Islet of Langerhans (tissue), 1 donor: ENCODE measurements around the gene AAK1.

Source experiments
- FAIRE-seq: peaks from one replicate; lab custom pipeline; 2011; peaks lifted over from hg19 to GRCh38; lab: Jason Lieb, UNC

Gene AAK1

DNA sequence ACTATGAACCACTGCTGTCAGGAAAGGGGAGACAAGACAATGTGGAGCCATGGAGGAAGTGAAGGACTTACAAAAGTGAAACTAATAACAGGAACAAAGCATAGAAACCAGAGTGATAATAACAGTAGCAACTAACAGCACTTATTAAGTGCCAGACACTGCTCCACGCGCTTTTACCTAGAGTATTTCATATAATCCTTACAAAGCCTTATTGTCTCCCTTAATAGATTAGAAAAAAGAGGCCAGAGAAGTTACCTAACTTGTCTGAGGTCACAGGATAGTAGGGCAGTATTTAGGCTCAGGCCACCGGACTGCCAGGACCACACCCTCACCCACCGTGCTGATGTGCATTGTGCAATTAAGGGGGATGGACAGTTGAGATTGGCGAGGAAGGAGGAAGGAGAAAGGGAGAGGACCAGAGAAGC, 107.7 kb downstream of the AAK1 start:
- no peak for FAIRE-seq

DNA sequence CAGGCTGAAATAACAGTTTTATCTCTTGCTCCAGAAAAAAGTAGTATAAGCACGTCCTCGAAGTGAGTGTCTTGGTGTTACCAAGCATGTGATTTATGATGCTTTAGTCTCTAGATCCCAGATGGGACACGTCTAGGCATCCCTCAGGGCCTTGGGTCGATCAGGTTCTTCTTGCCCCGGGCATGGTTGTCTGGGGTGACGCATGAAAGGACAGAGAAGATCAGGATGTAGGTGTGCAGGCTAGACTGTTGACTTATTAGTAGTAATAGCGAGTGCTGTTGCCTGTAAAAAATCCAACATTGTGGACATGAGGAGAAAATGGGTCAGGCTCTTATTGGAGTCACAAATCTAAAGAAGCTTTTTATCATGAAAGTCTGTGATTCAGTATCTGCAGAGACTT, 112.4 kb downstream of the AAK1 start:
- peak; percentile 58 for FAIRE-seq

GRCh38 chr2:69529480-69529879, 114.1 kb downstream of the AAK1 start:
- FAIRE-seq = no peak

DNA sequence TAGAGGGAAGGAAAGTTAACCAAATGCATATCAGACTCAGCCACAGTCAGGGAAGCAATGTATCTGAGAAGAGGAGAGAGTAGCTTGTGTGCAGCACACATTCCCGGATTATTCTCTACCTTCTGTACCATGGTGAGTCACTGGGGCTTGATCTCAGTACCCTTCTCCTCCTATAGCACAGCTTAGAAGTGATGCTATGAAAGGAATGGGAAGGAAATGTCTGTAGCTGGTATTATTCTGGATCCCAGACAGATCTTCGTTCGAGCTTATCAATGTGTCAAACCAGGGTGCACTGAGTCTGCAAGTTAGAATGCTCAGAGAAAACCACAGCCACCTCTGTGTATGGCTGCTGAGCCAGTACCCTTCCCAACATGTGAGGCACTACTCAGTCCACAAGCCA, 118.3 kb downstream of the AAK1 start:
- no peak for FAIRE-seq

- FAIRE-seq = no peak
Observed at GRCh38 chr2:69524799-69525198, 118.7 kb downstream of the AAK1 start.

GRCh38 chr2:69521747-69522146, 121.8 kb downstream of the AAK1 start:
- FAIRE-seq = no peak

DNA sequence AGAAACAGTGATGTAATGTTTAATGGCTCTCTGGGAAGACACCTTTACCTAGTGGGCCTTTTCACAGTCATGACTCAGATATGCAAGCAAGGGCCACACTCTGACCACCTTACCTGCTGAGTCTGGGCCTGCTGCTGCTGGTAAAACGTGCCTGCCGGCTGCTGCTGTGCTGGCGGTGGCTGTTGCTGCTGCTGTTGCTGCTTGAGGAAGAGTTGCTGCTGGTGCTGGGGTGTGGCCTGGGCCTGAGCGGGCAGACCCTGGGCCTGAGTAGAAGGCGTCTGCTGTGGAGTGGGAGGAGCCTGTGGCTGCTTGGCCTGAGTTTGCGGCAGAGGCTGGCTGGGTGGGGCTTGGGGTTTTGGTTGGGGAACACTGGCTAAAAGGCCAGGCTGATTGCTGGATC, 124.7 kb downstream of the AAK1 start:
- no peak for FAIRE-seq

DNA sequence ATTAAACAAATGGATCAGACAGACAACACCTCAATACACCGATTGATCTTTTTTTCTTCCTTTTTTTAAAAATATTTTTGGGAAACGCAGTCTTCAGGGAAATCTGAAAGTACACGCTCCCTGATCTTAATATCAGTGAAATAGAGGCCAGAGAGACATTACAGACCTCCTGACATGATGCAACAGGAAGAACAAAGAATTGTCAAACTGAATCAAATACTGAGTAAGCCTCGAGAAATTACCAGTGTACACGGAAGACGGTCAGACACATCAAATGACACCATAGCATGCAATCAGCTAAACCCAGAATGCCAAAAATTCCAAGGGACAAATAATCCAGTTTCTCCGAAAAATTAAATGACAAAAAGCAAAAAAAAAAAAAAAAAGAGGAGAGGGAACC, 126.1 kb downstream of the AAK1 start:
- no peak for FAIRE-seq

DNA sequence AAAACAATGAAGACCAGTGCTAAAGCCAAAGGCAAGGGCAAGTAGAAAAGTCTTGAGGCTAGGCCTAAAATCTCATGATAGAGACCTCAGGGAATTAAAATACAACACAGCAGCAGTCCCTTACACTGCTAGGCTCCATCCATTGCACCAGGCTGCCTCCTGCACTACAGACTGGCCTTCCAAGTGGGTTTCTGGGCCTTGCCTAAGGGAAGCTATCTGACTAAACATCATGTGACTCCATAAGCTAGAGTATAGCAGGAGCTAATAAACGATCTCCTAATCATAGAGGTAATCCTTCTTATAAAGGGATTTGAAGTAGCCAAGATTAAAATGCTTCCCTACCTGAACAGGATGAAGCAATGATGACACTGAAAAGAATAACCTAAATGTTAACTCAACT, 128.7 kb downstream of the AAK1 start:
- FAIRE-seq = no peak

- no peak for FAIRE-seq
Observed at GRCh38 chr2:69514406-69514805, 129.1 kb downstream of the AAK1 start.

DNA sequence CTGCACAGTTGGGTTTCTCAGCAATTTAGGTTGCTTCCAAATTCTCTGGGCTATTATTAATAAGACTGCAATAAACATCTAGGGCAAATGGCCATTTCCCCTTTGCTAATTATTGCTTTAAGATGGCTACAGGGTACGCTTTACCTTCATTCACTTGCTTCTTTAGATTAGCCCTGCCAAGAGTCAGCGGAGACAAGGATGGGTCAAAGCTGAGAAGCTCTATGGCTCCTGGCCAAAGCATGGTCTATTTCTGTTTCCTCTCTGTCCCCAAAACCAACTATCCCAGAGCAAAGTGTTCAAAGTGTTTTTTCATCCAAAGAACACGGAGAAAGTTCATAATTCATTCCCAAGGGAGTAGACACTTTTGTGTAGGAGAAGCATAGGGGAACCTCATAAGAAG, 131.1 kb downstream of the AAK1 start:
- no peak for FAIRE-seq

DNA sequence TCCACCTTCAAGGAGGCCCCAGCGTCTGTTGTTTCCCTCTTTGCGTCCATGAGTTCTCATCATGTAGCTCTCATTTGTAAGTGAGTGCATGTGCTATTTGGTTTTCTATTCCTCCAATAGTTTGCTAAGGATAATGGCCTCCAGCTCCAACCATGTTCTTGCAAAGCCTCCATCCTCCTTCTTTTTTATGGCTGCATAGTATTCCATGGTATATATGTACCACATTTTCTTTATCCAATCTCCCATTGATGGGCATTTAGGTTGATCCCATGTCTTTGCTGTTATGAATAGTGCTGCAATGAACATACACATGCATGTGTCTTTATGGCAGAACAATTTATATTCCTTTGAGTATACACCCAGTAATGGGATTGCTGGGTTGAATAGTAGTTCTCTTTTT, 133.3 kb downstream of the AAK1 start:
- no peak for FAIRE-seq

DNA sequence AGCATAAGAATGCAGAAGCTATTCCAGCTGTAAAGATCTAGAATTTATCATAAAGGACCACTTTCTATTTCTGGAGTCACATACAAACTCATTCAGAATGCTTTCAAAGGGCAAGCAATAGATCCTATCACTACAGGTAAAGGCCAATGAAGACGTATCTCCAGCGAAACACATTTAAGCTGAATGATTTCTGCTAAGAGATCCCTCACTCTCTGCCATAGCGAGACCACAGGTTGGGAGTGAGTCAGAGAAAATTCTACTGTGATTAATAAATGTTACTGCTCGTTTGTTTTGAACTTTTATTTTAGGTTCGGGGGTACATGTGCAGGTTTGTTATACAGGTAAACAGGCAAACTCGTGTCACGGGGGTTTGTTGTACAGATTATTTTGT, 133.8 kb downstream of the AAK1 start:
- FAIRE-seq = no peak

DNA sequence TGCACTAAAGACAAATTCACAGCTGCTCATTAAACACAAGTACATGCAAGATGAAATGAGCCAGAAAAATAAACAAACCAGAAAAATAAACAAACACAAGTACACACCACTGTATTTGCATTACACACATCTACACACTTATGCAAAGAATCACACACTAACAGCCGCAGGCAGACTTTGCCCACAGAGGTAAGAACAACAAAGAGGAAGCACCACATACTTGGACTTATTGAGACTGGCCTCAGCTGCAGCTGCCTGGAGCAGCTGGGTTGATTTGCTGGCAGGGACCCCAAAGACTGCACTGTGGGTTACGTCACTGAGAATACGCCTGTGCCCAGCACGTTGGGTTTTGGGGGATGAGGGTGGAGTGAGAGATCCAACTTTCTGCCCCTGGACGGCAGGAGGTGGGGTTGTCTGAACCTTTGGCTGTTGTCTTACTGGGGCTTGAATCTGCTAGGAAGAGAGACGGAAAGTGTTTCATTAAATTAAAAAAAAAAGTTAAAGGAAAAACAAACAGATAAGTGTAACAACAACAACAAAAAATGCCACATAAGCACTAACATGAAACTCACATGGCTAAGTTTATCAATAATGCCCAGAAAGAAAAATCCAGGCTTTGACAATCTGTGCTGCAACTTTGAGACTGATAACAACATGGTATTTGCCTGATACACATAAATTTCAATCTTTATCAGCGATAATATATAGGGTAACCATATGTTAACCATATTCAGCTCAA, 134.4 kb downstream of the AAK1 start:
- FAIRE-seq = no peak

DNA sequence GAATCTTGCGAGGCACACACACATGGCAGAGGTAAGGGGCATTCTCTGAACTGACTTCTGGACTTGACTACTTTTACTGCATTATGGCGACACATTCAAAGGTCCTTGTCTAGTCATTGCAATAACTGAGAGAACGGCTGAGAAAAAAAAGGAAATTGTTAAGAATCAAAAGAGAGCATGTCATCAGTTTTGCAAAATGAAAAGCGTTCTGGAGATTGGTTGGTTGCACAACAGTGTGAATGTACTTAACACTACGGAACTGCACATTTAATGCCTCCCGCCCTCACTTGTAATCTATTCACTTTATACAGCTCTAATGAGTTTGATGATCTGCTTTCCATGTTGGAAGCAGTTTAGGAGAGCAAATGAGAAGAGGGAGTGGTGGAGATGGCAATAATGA, 137.8 kb downstream of the AAK1 start:
- FAIRE-seq = no peak

DNA sequence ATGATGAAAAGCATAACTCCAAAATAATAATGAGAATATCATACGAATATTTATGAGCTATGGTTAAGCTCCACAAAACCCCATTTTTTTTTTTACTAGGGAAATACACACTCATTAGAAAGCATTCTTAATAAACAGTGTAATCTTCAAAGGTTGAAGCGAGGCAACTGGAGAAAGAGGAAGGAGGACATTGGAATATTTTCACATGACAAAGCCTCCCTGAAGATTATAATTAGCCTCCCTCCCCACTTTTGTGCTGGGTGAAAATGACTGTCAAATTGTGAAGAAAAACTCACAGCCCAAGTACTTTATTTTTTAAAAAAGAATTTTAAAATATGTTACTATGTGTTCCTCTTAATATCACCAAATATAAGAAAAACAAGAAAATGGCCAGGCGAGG, 142.2 kb downstream of the AAK1 start:
- no peak for FAIRE-seq

GRCh38 chr2:69499966-69500365, 143.6 kb downstream of the AAK1 start:
- no peak for FAIRE-seq

GRCh38 chr2:69499242-69499641, 144.3 kb downstream of the AAK1 start:
- no peak for FAIRE-seq

GRCh38 chr2:69495861-69496260, 147.7 kb downstream of the AAK1 start:
- FAIRE-seq = no peak

GRCh38 chr2:69495008-69495407, 148.5 kb downstream of the AAK1 start:
- FAIRE-seq = no peak

GRCh38 chr2:69494126-69494525, 149.4 kb downstream of the AAK1 start:
- FAIRE-seq = no peak

GRCh38 chr2:69493268-69493667, 150.3 kb downstream of the AAK1 start:
- no peak for FAIRE-seq

GRCh38 chr2:69491864-69492263, 151.7 kb downstream of the AAK1 start:
- no peak for FAIRE-seq

DNA sequence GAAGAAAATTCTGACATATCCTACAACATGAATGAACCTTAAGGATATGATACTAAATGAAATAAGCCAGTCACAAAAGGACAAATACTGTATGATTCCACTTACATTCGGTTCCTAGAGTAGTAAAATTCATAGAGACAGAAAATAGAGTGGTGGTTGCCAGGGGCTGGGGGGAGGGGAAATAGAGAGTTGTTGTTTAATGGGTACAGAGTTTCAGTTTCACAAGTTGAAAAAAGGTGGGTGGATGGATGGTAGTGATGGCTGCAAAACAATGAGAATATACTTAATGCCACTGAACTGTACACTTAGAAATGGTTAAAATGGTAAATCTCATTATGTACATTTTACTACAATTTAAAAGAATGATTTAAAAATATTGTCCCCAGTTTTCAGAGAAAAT, 153.1 kb downstream of the AAK1 start:
- FAIRE-seq = no peak

DNA sequence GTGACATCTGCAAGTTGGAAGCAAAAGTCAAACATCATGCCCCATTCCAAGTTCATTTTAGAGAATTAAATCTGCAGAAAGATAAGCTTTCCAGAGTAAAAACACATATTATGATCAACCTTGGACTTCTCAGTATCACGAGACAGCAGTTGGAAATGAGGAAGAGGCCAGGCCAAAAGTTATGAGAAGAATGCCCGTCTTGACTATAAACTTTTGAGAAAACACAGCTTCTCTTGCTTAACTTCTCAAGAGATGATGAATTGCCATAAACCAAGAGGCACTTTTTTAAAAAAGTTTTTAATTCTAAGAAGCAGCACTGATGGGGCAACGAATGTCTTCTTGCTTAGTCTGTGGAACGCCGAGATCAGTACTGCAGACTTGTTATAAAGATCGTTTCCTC, 153.7 kb downstream of the AAK1 start:
- no peak for FAIRE-seq
